CD4-positive, alpha-beta T cell (primary cell): ENCODE measurements around the gene ACADS. TPM values are rescaled to one million over a fixed set of nuclear protein-coding genes. Genes with fewer than 3 reads are reported as not detected.

Experiments used
- ATAC-seq: fragments of 200-7000 bp; cut with Tn5 transposase; one replicate; pipeline ENCODE4 v1.10.0; 2022; ENCODE audit warnings: mild to moderate bottlenecking; ENCODE audit not compliant: poor library complexity
- CTCF ChIA-PET: fragments of 350-600 bp; sonication (Branson Sonifier 250); formaldehyde crosslinking; loops from one replicate; lab custom pipeline; 2021; ENCODE audit warnings: antibody characterized with exemption, inconsistent platforms; lab: Charles Lee
- POLR2A ChIA-PET: fragments of 350-600 bp; sonication (Branson Sonifier 250); formaldehyde crosslinking; loops from one replicate; lab custom pipeline; 2021; ENCODE audit warnings: antibody characterized with exemption, inconsistent platforms; lab: Charles Lee
- DNase-seq, 14 experiments: peaks; one replicate each; pipeline ENCODE4 v3.0.0-alpha.2; 2013 to 2020; ENCODE audit warnings: mixed read lengths in 2 of 14
- H3K27ac ChIP-seq, 2 donors: one replicate each; pipeline versions ENCODE4 v1.5.1 to v1.7.0; 2013; ENCODE audit warnings: low read length in 2 of 2, low read depth in 1 of 2, mild to moderate bottlenecking in 1 of 2
- H3K27me3 ChIP-seq, 2 experiments: 1 replicate in 1 of 2; 2 replicates in 1 of 2; pipeline versions ENCODE4 v1.6.1 to v1.7.0; 2013; ENCODE audit warnings: low read length in 2 of 2, control low read depth in 1 of 2, mild to moderate bottlenecking in 1 of 2, moderate library complexity in 1 of 2; ENCODE audit not compliant: insufficient read depth in 2 of 2, control insufficient read depth in 1 of 2
- H3K36me3 ChIP-seq: one replicate; pipeline ENCODE4 v1.6.1; 2013; ENCODE audit warnings: low read length, control low read depth; ENCODE audit not compliant: insufficient read depth
- H3K4me1 ChIP-seq: one replicate; pipeline ENCODE4 v1.6.1; 2013; ENCODE audit warnings: low read length, control low read depth; ENCODE audit not compliant: insufficient read depth
- H3K4me3 ChIP-seq: one replicate; pipeline ENCODE4 v1.5.1; 2013; ENCODE audit warnings: mild to moderate bottlenecking, low read length, moderate library complexity
- H3K9me3 ChIP-seq, 2 experiments: 1 replicate in 1 of 2; 2 replicates in 1 of 2; pipeline versions ENCODE4 v1.6.1 to v1.7.0; 2013; ENCODE audit warnings: low read length in 2 of 2, mild to moderate bottlenecking in 2 of 2, control low read depth in 1 of 2, moderate library complexity in 1 of 2; ENCODE audit not compliant: control insufficient read depth in 1 of 2, insufficient read depth in 1 of 2
- H3K27ac Mint-ChIP-seq: one replicate; pipeline ENCODE4 v1.8.0; 2020; ENCODE audit warnings: mixed read lengths
- H3K27me3 Mint-ChIP-seq: one replicate; pipeline ENCODE4 v1.8.0; 2021; ENCODE audit warnings: mixed read lengths
- H3K36me3 Mint-ChIP-seq: one replicate; pipeline ENCODE4 v1.8.0; 2021; ENCODE audit warnings: low read depth, mixed read lengths
- H3K4me1 Mint-ChIP-seq: one replicate; pipeline ENCODE4 v1.8.0; 2021; ENCODE audit warnings: low read depth, mixed read lengths
- H3K4me3 Mint-ChIP-seq: one replicate; pipeline ENCODE4 v1.8.0; 2020; ENCODE audit warnings: mild to moderate bottlenecking, mixed read lengths
- H3K9me3 Mint-ChIP-seq: one replicate; pipeline ENCODE4 v1.8.0; 2020; ENCODE audit warnings: mixed read lengths
- intact Hi-C, 2 experiments: fragments of 100-400 bp; cut with DNase I in 1 of 2; cut with micrococcal nuclease in 1 of 2; formaldehyde crosslinking; loops; one replicate each; pipeline versions ENCODE4 v1.15.1 to v1.9.0; 2023 to 2025; cut with DNase I, micrococcal nuclease
- total RNA-seq, 174 experiments: library from RNA in 2 of 174; stranded (reverse) in 2 of 174; gene quantifications; one replicate each; pipeline ENCODE4 v1.2.3 and lab custom pipeline; 2021 to 2026
- TF ChIP-seq, protein P1 (sequence below): fragments of 200-600 bp; IDR thresholded peaks from one replicate; pipeline ENCODE4 v1.8.0; 2022; ENCODE audit warnings: antibody characterized with exemption, mild to moderate bottlenecking

ACADS gene
- total RNA-seq, 2 experiments from 2014 or later = 8.9 to 9.2 TPM

DNA sequence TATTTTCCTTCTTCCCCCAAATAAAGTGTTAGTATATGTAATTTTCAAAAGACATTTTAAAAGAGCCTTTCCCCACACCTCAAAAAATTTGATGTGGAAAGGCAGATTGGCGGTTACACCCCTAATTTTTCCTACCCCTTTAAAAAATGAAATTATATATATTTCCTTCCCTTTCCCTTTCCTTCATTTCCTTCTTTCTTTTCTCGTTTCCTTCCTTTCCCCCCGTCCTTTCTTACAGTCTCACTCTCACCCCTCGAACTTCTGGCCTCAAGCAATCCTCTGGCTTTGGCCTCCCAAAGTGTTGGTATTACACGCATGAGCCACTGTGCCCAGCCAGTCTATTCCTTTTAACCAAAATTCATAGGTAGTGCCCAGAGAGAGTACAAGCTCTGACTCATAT, 19.6 kb upstream of the ACADS start:
- no peak overlapping the region for H3K4me3 Mint-ChIP-seq
- ATAC-seq (no peak), DNase-seq (no peak)
- TF ChIP-seq, protein P1, sequence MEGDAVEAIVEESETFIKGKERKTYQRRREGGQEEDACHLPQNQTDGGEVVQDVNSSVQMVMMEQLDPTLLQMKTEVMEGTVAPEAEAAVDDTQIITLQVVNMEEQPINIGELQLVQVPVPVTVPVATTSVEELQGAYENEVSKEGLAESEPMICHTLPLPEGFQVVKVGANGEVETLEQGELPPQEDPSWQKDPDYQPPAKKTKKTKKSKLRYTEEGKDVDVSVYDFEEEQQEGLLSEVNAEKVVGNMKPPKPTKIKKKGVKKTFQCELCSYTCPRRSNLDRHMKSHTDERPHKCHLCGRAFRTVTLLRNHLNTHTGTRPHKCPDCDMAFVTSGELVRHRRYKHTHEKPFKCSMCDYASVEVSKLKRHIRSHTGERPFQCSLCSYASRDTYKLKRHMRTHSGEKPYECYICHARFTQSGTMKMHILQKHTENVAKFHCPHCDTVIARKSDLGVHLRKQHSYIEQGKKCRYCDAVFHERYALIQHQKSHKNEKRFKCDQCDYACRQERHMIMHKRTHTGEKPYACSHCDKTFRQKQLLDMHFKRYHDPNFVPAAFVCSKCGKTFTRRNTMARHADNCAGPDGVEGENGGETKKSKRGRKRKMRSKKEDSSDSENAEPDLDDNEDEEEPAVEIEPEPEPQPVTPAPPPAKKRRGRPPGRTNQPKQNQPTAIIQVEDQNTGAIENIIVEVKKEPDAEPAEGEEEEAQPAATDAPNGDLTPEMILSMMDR = no peak
- ChIA-PET CTCF (no interaction called here), POLR2A (no interaction called here)
- H3K27ac Mint-ChIP-seq = no peak overlapping the region
- H3K36me3 Mint-ChIP-seq = peaks cover 25% of the 10 kb centered on the region
- Histone ChIP-seq H3K4me1 (peaks cover 11% of the 10 kb centered on the region), H3K4me3 (no peak overlapping the region), H3K36me3 (peaks cover 15% of the 10 kb centered on the region), H3K27ac (no peak overlapping the region), H3K27me3 (no peaks in the 10 kb centered on the region), H3K9me3 (no peaks in the 10 kb centered on the region)
- H3K9me3 Mint-ChIP-seq = no peaks in the 10 kb centered on the region
- peaks cover 14% of the 10 kb centered on the region for H3K4me1 Mint-ChIP-seq
- intact Hi-C loops = no loop called here
- H3K27me3 Mint-ChIP-seq = no peaks in the 10 kb centered on the region

DNA sequence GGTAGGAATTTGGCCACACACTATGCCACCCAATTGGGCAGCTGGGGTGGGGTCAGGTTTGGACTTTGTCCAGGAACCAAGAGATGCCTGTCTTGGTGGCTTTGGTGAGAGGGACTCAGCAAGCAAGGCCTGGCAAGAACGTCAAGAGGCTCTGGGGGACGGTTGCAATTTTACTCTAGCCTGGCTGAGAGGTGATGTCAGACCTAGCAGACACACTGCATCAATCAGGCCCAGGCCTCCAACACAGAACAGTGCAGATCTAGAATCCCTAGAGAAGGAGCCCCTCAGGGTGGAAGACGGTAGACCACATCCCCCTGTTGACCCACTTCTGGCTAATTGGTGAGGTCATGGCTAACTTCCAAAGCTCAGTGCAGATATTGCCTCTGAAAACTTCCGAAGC, 17.0 kb upstream of the ACADS start:
- POLR2A ChIA-PET = interaction anchor here (2.5 kb wide), 1 partner anchor 22 kb away, joined by 9 read pairs; the partner anchor contains the start of gene MLEC
- Mint-ChIP-seq H3K36me3 (peaks cover 4% of the 10 kb centered on the region), H3K4me3 (peak overlapping the region; percentile 74), H3K27me3 (no peaks in the 10 kb centered on the region), H3K27ac (peak overlapping the region; percentile 41), H3K4me1 (peaks cover 36% of the 10 kb centered on the region), H3K9me3 (no peaks in the 10 kb centered on the region)
- Histone ChIP-seq H3K9me3 (no peaks in the 10 kb centered on the region), H3K27ac (no peak overlapping the region), H3K36me3 (no peaks in the 10 kb centered on the region), H3K27me3 (no peaks in the 10 kb centered on the region), H3K4me1 (peaks cover 25% of the 10 kb centered on the region), H3K4me3 (no peak overlapping the region)
- intact Hi-C loops = loop anchor here in 1 of 2 experiments (1.0 kb wide), 1 partner anchor 19 kb away; no protein-coding TSS in a partner anchor
- no peak for DNase-seq
- TF ChIP-seq, protein P1 = no peak
- ATAC-seq = no peak
- CTCF ChIA-PET = interaction anchor here (1.0 to 1.5 kb wide), 2 partner anchors 59 to 62 kb away, joined by 4 to 5 read pairs; no protein-coding TSS in a partner anchor

GRCh38 chr12:120710031-120710804, 15.4 kb upstream of the ACADS start, which contains the start of gene UNC119B:
TSS of gene UNC119B (plus strand) at chr12:120710458. CDS start at chr12:120710475, 17 bp downstream.
- H3K4me3 Mint-ChIP-seq = peak within 1 kb of the TSS; percentile 96
- H3K9me3 Mint-ChIP-seq = no peaks in the 10 kb centered on the region
- ChIA-PET POLR2A (interaction anchor here (0.6 to 2.5 kb wide), 6 partner anchors 15 to 129 kb away, joined by 3 to 9 read pairs (median 4); partner anchors contain the start of genes ACADS, MLEC and POP5), CTCF (interaction anchor here (1.0 to 1.5 kb wide), 2 partner anchors 61 to 64 kb away, joined by 4 to 5 read pairs; no protein-coding TSS in a partner anchor)
- H3K27ac Mint-ChIP-seq = peak within 1 kb of the TSS; percentile 86
- TF ChIP-seq, protein P1 = no peak
- intact Hi-C loops = loop anchor here (1.0 to 10.0 kb wide), 5 partner anchors 63 to 385 kb away; partner anchors contain the start of genes HNF1A (in 1 of the 2), PLA2G1B (in 1 of the 2) and SRSF9 (in 1 of the 2)
- peaks cover 42% of the 10 kb centered on the region for H3K4me1 Mint-ChIP-seq
- Histone ChIP-seq H3K9me3 (no peaks in the 10 kb centered on the region), H3K36me3 (peaks cover 8% of the 10 kb centered on the region), H3K4me1 (peaks cover 30% of the 10 kb centered on the region), H3K27ac (peak within 1 kb of the TSS; percentile 13 to 58), H3K4me3 (peak within 1 kb of the TSS; percentile 83), H3K27me3 (no peaks in the 10 kb centered on the region)
- peaks cover 16% of the 10 kb centered on the region for H3K36me3 Mint-ChIP-seq
- ATAC-seq (peak; percentile 86), DNase-seq (peak; percentile 57 to 87 (median 70))
- H3K27me3 Mint-ChIP-seq = no peaks in the 10 kb centered on the region
